GM12892 (cell line): Measurements from ENCODE around the gene ELF2.

Source experiments
- POLR2A ChIP-seq: IDR thresholded peaks from 2 replicates; pipeline ENCODE4 v1.6.1; 2011; ENCODE audit warnings: low read depth, low read length, control low read depth
- POLR2AphosphoS5 ChIP-seq: IDR thresholded peaks from 2 replicates; pipeline ENCODE4 v1.6.1; 2011; ENCODE audit warnings: low read depth, low read length, control low read depth
- TAF1 ChIP-seq: IDR thresholded peaks from 2 replicates; pipeline ENCODE4 v1.6.1; 2011; ENCODE audit warnings: low read depth, mild to moderate bottlenecking, control low read depth, low read length, borderline replicate concordance

- TF ChIP-seq POLR2A: no peak
- no peak for TF ChIP-seq TAF1
- no peak for TF ChIP-seq POLR2AphosphoS5
Measured at GRCh38 chr4:139144911-139145551, 32.0 kb downstream of the ELF2 start.
